ENCODE measurements around the gene FAM20C.

DNA sequence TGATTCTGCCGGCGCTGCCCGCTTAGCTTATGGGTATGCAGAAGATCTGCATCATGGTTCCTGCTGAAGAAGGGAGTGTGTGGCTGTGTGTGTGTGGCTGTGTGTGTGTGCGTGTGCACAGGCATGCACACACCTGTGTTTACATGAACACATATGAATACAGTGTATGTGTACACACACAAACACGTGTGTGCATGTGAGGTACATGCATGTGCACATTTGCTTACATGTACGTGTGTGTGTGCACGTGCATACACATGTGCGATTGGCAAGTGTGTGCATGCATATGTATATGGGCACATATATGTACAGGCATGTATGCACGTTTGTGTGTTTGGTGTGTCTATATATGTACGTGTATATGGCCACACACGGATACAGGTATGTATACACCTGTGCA lies 16.4 kb upstream of the FAM20C start:
- TF ChIP-seq ZBTB8A (tag by site-specific recombination; IDR thresholded peaks at IDR 0.05) = no peak
- TF ChIP-seq ZBTB7A (tag by site-specific recombination; IDR thresholded peaks at IDR 0.05; ENCODE audit: low read depth) = no peak
- no peak for TF ChIP-seq KLF9 (tag by site-specific recombination; IDR thresholded peaks at IDR 0.05; ENCODE audit: low read depth)
- TF ChIP-seq ZNF677 (tag by site-specific recombination; IDR thresholded peaks at IDR 0.05) = no peak
- TF ChIP-seq, protein P1, sequence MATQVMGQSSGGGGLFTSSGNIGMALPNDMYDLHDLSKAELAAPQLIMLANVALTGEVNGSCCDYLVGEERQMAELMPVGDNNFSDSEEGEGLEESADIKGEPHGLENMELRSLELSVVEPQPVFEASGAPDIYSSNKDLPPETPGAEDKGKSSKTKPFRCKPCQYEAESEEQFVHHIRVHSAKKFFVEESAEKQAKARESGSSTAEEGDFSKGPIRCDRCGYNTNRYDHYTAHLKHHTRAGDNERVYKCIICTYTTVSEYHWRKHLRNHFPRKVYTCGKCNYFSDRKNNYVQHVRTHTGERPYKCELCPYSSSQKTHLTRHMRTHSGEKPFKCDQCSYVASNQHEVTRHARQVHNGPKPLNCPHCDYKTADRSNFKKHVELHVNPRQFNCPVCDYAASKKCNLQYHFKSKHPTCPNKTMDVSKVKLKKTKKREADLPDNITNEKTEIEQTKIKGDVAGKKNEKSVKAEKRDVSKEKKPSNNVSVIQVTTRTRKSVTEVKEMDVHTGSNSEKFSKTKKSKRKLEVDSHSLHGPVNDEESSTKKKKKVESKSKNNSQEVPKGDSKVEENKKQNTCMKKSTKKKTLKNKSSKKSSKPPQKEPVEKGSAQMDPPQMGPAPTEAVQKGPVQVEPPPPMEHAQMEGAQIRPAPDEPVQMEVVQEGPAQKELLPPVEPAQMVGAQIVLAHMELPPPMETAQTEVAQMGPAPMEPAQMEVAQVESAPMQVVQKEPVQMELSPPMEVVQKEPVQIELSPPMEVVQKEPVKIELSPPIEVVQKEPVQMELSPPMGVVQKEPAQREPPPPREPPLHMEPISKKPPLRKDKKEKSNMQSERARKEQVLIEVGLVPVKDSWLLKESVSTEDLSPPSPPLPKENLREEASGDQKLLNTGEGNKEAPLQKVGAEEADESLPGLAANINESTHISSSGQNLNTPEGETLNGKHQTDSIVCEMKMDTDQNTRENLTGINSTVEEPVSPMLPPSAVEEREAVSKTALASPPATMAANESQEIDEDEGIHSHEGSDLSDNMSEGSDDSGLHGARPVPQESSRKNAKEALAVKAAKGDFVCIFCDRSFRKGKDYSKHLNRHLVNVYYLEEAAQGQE (tag by site-specific recombination; IDR thresholded peaks at IDR 0.05) = no peak
- TF ChIP-seq SP2 (tag by site-specific recombination; IDR thresholded peaks at IDR 0.05) = no peak
- TF ChIP-seq, protein P2, sequence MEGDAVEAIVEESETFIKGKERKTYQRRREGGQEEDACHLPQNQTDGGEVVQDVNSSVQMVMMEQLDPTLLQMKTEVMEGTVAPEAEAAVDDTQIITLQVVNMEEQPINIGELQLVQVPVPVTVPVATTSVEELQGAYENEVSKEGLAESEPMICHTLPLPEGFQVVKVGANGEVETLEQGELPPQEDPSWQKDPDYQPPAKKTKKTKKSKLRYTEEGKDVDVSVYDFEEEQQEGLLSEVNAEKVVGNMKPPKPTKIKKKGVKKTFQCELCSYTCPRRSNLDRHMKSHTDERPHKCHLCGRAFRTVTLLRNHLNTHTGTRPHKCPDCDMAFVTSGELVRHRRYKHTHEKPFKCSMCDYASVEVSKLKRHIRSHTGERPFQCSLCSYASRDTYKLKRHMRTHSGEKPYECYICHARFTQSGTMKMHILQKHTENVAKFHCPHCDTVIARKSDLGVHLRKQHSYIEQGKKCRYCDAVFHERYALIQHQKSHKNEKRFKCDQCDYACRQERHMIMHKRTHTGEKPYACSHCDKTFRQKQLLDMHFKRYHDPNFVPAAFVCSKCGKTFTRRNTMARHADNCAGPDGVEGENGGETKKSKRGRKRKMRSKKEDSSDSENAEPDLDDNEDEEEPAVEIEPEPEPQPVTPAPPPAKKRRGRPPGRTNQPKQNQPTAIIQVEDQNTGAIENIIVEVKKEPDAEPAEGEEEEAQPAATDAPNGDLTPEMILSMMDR (tag by site-specific recombination; IDR thresholded peaks at IDR 0.05) = no peak
- no peak for TF ChIP-seq ZNF214 (tag by site-specific recombination; IDR thresholded peaks at IDR 0.05; ENCODE audit: borderline replicate concordance)
- TF ChIP-seq ZNF121 (tag by site-specific recombination; IDR thresholded peaks at IDR 0.05) = no peak
